Effector CD4-positive, alpha-beta T cell (primary cell): ENCODE results near the gene SLC13A3. TPM values are rescaled to one million over a fixed set of nuclear protein-coding genes. Genes with fewer than 3 reads are reported as not detected.
A peak's percentile ranks its signal among the peaks of the same experiment; 100 is the strongest.

ENCODE experiments used
- DNase-seq: peaks from one replicate; pipeline ENCODE4 v3.0.0-alpha.2; 2020
- total RNA-seq: gene quantifications from one replicate; lab custom pipeline; 2026; lab: John Stamatoyannopoulos, UW

Gene SLC13A3
- total RNA-seq = not detected

- no peak for DNase-seq
Measured at GRCh38 chr20:46651091-46651962, at the start of gene SLC13A3. SLC13A3 (minus strand) TSS chr20:46651459; CDS start chr20:46651421, 38 bp downstream.

GRCh38 chr20:46701057-46701456 is 49.8 kb upstream of the SLC13A3 start:
- no peak for DNase-seq

- DNase-seq = no peak
Measured at GRCh38 chr20:46700481-46700880, 49.2 kb upstream of the SLC13A3 start.

GRCh38 chr20:46699651-46700359 is 48.5 kb upstream of the SLC13A3 start:
- DNase-seq = no peak

- DNase-seq = no peak
Measured at GRCh38 chr20:46698788-46699187, 47.5 kb upstream of the SLC13A3 start.

- DNase-seq = no peak
Measured at GRCh38 chr20:46696791-46697279, 45.6 kb upstream of the SLC13A3 start.

GRCh38 chr20:46695892-46696291 is 44.6 kb upstream of the SLC13A3 start:
- DNase-seq = no peak

- DNase-seq = no peak
Measured at GRCh38 chr20:46694484-46694883, 43.2 kb upstream of the SLC13A3 start.

GRCh38 chr20:46691196-46691595 is 39.9 kb upstream of the SLC13A3 start:
- DNase-seq = no peak

GRCh38 chr20:46690219-46691106 is 39.2 kb upstream of the SLC13A3 start:
- no peak for DNase-seq

- no peak for DNase-seq
Measured at GRCh38 chr20:46689754-46690085, 38.5 kb upstream of the SLC13A3 start.

GRCh38 chr20:46689082-46689753 is 38.0 kb upstream of the SLC13A3 start, which contains the start of gene TP53RK:
TP53RK (minus strand) TSS chr20:46689444; CDS start chr20:46689414, 30 bp downstream.
- DNase-seq = peak; percentile 95

GRCh38 chr20:46688151-46689081 is 37.2 kb upstream of the SLC13A3 start:
- DNase-seq = no peak

- no peak for DNase-seq
Measured at GRCh38 chr20:46683939-46684750, 32.9 kb upstream of the SLC13A3 start.

GRCh38 chr20:46683668-46683938 is 32.3 kb upstream of the SLC13A3 start:
- DNase-seq = no peak

- DNase-seq = no peak
Measured at GRCh38 chr20:46683011-46683667, 31.9 kb upstream of the SLC13A3 start.

- no peak for DNase-seq
Measured at GRCh38 chr20:46682063-46682821, 31.0 kb upstream of the SLC13A3 start.

- DNase-seq = peak; percentile 60
Measured at GRCh38 chr20:46681032-46681854, 30.0 kb upstream of the SLC13A3 start.
